K562 (cell line): ENCODE measurements around the gene UBASH3B. TPM values are rescaled to one million over a fixed set of nuclear protein-coding genes. Genes with fewer than 3 reads are reported as not detected.

ENCODE experiments used
- ATAC-seq: fragments of 200-7000 bp; cut with Tn5 transposase; 3 replicates; pipeline ENCODE4 v1.9.1; 2020; ENCODE audit warnings: moderate library complexity
- BruUV-seq: library from RNA; stranded (reverse); fragments of 400-500 nt; replicated peaks from 2 replicates; lab custom pipeline; 2021; lab: Mats Ljungman, UMichigan
- CTCF ChIA-PET: fragments of 300-600 bp; formaldehyde crosslinking; extraction: SDS; loops from one replicate; lab custom pipeline; 2021; ENCODE audit warnings: low intra/inter-chr PET ratio; lab: Yijun Ruan, JAX
- POLR2A ChIA-PET: fragments of 300-600, 350-650 bp; sonication (Branson Sonifier 250); formaldehyde crosslinking; extraction: SDS; loops from one replicate; lab custom pipeline; 2021; ENCODE audit warnings: antibody characterized with exemption, inconsistent platforms; lab: Yijun Ruan, JAX
- DNase-seq, 4 experiments: peaks; one replicate each; pipeline versions ENCODE4 v3.0.0 to v3.0.0-alpha.2; 2011 to 2018; ENCODE audit warnings: low spot score in 3 of 4, mixed read lengths in 3 of 4; ENCODE audit errors: extremely low read depth in 1 of 4
- FAIRE-seq: peaks from 2 replicates; lab custom pipeline; 2011; peaks lifted over from hg19 to GRCh38; lab: Jason Lieb, UNC
- H2AFZ ChIP-seq: 2 replicates; pipeline ENCODE4 v1.6.0; 2011; ENCODE audit warnings: low read depth, low read length, control low read depth, inconsistent platforms
- H3K27ac ChIP-seq: fragments of 200-600 bp; 3 replicates; pipeline ENCODE4 v1.8.0; 2011; ENCODE audit warnings: low read depth, mild to moderate bottlenecking, control low read depth, inconsistent platforms, low read length, moderate library complexity, mixed read lengths; ENCODE audit errors: extremely low read depth
- H3K27me3 ChIP-seq, 2 experiments: fragments of 300-600 bp in 1 of 2; 2 replicates in 1 of 2; 3 replicates in 1 of 2; pipeline versions ENCODE4 v1.6.0 to v1.8.0; 2011; ENCODE audit warnings: inconsistent platforms in 2 of 2, low read length in 2 of 2, mild to moderate bottlenecking in 1 of 2, mixed read lengths in 1 of 2, moderate library complexity in 1 of 2; ENCODE audit not compliant: control insufficient read depth in 2 of 2, insufficient read depth in 2 of 2
- H3K36me3 ChIP-seq: fragments of 300-600 bp; 3 replicates; pipeline ENCODE4 v1.8.0; 2011; ENCODE audit warnings: mild to moderate bottlenecking, low read length, inconsistent platforms; ENCODE audit not compliant: control insufficient read depth, insufficient read depth
- H3K4me1 ChIP-seq, 2 experiments: fragments of 200-600 bp in 1 of 2; replicated peaks in 1 of 2; 2 replicates in 1 of 2; 3 replicates in 1 of 2; pipeline versions ENCODE4 v1.5.1 to v1.8.0; 2011; ENCODE audit warnings: inconsistent platforms in 2 of 2, low read length in 2 of 2, mild to moderate bottlenecking in 1 of 2, mixed read lengths in 1 of 2, moderate library complexity in 1 of 2; ENCODE audit not compliant: control insufficient read depth in 2 of 2, insufficient read depth in 2 of 2
- H3K4me2 ChIP-seq: 2 replicates; pipeline ENCODE4 v1.6.1; 2011; ENCODE audit warnings: low read length, control low read depth, inconsistent platforms, mixed read lengths; ENCODE audit not compliant: insufficient read depth
- H3K4me3 ChIP-seq: fragments of 200-600 bp; sonication (generic), shearing (Covaris generic); 2 replicates; pipeline ENCODE4 v1.5.1; 2016; ENCODE audit warnings: control low read depth, inconsistent platforms
- H3K79me2 ChIP-seq: fragments of 200-600 bp; 3 replicates; pipeline ENCODE4 v1.8.0; 2011; ENCODE audit warnings: low read length, inconsistent platforms; ENCODE audit not compliant: control insufficient read depth, insufficient read depth
- H3K9ac ChIP-seq, 2 experiments: 2 replicates each; pipeline versions ENCODE4 v1.6.0 to v1.6.1; 2011; ENCODE audit warnings: low read depth in 2 of 2, low read length in 2 of 2, control low read depth in 1 of 2, inconsistent platforms in 1 of 2, mild to moderate bottlenecking in 1 of 2, mixed read lengths in 1 of 2; ENCODE audit not compliant: insufficient read depth in 1 of 2
- H3K9me1 ChIP-seq: one replicate; pipeline ENCODE4 v1.6.0; 2011; ENCODE audit warnings: inconsistent platforms, mild to moderate bottlenecking, low read length, moderate library complexity; ENCODE audit not compliant: control insufficient read depth, insufficient read depth
- H3K9me3 ChIP-seq: replicated peaks from 2 replicates; pipeline ENCODE4 v1.5.1; 2011; ENCODE audit warnings: low read depth, low read length, inconsistent platforms; ENCODE audit not compliant: control insufficient read depth, insufficient read depth
- H4K20me1 ChIP-seq: replicated peaks from 2 replicates; pipeline ENCODE4 v1.6.1; 2011; ENCODE audit warnings: low read length, inconsistent platforms, mixed read lengths; ENCODE audit not compliant: control insufficient read depth, insufficient read depth
- BRD4 ChIP-seq: fragments of 200-600 bp; sonication (generic); IDR thresholded peaks from 2 replicates; pipeline ENCODE4 v1.6.1; 2017; ENCODE audit warnings: inconsistent platforms
- CAMTA2 ChIP-seq: fragments of 250-450 bp; sonication (Bioruptor Pico); conservative IDR thresholded peaks from 2 replicates; pipeline ENCODE4 v1.5.1; 2022
- EHMT2 ChIP-seq: fragments of 450-650 bp; IDR thresholded peaks from 2 replicates; pipeline ENCODE4 v1.6.1; 2018; ENCODE audit warnings: antibody characterized with exemption
- GTF2F1 ChIP-seq: IDR thresholded peaks from 2 replicates; pipeline ENCODE4 v1.6.1; 2011; ENCODE audit warnings: low read depth, low read length, improper control_type of control experiment
- HMGN3 ChIP-seq: IDR thresholded peaks from 2 replicates; pipeline ENCODE4 v1.6.1; 2011; ENCODE audit warnings: borderline replicate concordance, low read depth, mild to moderate bottlenecking, mixed read lengths, low read length; ENCODE audit not compliant: insufficient read length; ENCODE audit errors: extremely low read depth
- JUNB ChIP-seq: fragments of 450-650 bp; formaldehyde crosslinking; conservative IDR thresholded peaks from 2 replicates; pipeline ENCODE4 v1.4.0; 2020; ENCODE audit warnings: mild to moderate bottlenecking
- MEF2A ChIP-seq: IDR thresholded peaks from 2 replicates; pipeline ENCODE4 v1.6.1; 2011; ENCODE audit warnings: low read depth, mild to moderate bottlenecking, low read length, moderate library complexity; ENCODE audit not compliant: control insufficient read depth
- MEIS2 ChIP-seq: fragments of 450-650 bp; IDR thresholded peaks from 2 replicates; pipeline ENCODE4 v1.6.1; 2014; ENCODE audit warnings: mild to moderate bottlenecking; ENCODE audit not compliant: partially characterized antibody
- NR2C2 ChIP-seq, 2 experiments: fragments of 200-800 bp in 1 of 2; sonication (Bioruptor generic) in 1 of 2; sonication (generic) in 1 of 2; formaldehyde crosslinking in 1 of 2; IDR thresholded peaks; 2 replicates each; pipeline versions ENCODE4 v1.6.1 to v1.8.0; 2016 to 2022; ENCODE audit warnings: mild to moderate bottlenecking in 1 of 2, missing compliant biosample characterization in 1 of 2, missing genetic modification characterization in 1 of 2, missing genetic modification reagents in 1 of 2
- SRF ChIP-seq, 2 experiments: fragments of 250-450, 450-650 bp in 1 of 2; sonication (Bioruptor Pico) in 1 of 2; sonication (generic) in 1 of 2; formaldehyde crosslinking; IDR thresholded peaks; 2 replicates each; pipeline versions ENCODE4 v1.5.0 to v1.5.1; 2020 to 2022; ENCODE audit warnings: mild to moderate bottlenecking in 1 of 2, missing genetic modification reagents in 1 of 2
- ZC3H4 ChIP-seq: sonication (generic); formaldehyde crosslinking; IDR thresholded peaks from 2 replicates; pipeline ENCODE4 v1.9.0; 2021; ENCODE audit warnings: missing genetic modification reagents, borderline replicate concordance
- WGBS: fragments of 100-300 bp; shearing (Covaris generic); methylation state at CpG from one replicate; pipeline ENCODE4 v1.1.6; 2016; ENCODE audit warnings: low coverage, mixed read lengths; ENCODE audit not compliant: insufficient coverage; ENCODE audit errors: missing lambda C conversion rate; 5-methylcytosine and 5-hydroxymethylcytosine counted together
- in situ Hi-C: fragments of 300-500 bp; cut with MboI; formaldehyde crosslinking; loops from 4 replicates; pipeline ENCODE4 v1.15.0; 2018; ENCODE audit warnings: inconsistent platforms, mixed read lengths
- intact Hi-C: fragments of 100-400 bp; cut with micrococcal nuclease; formaldehyde crosslinking; loops from 2 replicates; pipeline ENCODE4 v1.14.2; 2022
- polyA plus RNA-seq, 8 experiments: library from polyadenylated mRNA; depleted of rRNA in 4 of 8; stranded (reverse) in 5 of 8; unstranded in 3 of 8; fragments of >200 nt; fragmentation: Nextera tagmentation in 2 of 8; fragmentation: Illumina TruSeq in 1 of 8; extraction: Ambion mirVana in 2 of 8; extraction: Trizol in 1 of 8; gene quantifications; 2 replicates each; pipeline versions ENCODE4 v1.2.1 to v1.2.3, GENCODE V29; 2011 to 2014; ENCODE audit warnings: inconsistent platforms in 1 of 8, missing spikeins in 1 of 8
- total RNA-seq, 7 experiments: library from RNA; depleted of rRNA in 6 of 7; stranded (reverse); fragments of >200 nt in 6 of 7; fragmentation: Illumina TruSeq in 2 of 7; extraction: Trizol in 2 of 7; gene quantifications; 2 replicates each; pipeline versions ENCODE4 v1.2.1 to v1.2.3, GENCODE V29; 2011 to 2021; ENCODE audit warnings: low replicate concordance in 1 of 7
- TF ChIP-seq, protein P1 (sequence below): fragments of 450-650 bp; IDR thresholded peaks from 2 replicates; pipeline ENCODE4 v1.6.1; 2016
- TF ChIP-seq, protein P2 (sequence below): IDR thresholded peaks from 2 replicates; pipeline ENCODE4 v1.6.1; 2011; ENCODE audit not compliant: insufficient read length; ENCODE audit errors: extremely low read depth
- TF ChIP-seq, protein P3 (sequence below), 2 experiments: fragments of 150-350 bp in 1 of 2; IDR thresholded peaks; 2 replicates each; pipeline ENCODE4 v1.6.1; 2012 to 2016; ENCODE audit warnings: low read depth in 2 of 2, low read length in 2 of 2, mild to moderate bottlenecking in 1 of 2, moderate library complexity in 1 of 2

The UBASH3B gene
- total and polyA plus RNA-seq, 9 of the 15 experiments (the other 6 are each of a cell fraction or from before 2014, with no cell fraction given), result 0.01 to 0.31 (median 0.08) TPM; not detected in 2

DNA sequence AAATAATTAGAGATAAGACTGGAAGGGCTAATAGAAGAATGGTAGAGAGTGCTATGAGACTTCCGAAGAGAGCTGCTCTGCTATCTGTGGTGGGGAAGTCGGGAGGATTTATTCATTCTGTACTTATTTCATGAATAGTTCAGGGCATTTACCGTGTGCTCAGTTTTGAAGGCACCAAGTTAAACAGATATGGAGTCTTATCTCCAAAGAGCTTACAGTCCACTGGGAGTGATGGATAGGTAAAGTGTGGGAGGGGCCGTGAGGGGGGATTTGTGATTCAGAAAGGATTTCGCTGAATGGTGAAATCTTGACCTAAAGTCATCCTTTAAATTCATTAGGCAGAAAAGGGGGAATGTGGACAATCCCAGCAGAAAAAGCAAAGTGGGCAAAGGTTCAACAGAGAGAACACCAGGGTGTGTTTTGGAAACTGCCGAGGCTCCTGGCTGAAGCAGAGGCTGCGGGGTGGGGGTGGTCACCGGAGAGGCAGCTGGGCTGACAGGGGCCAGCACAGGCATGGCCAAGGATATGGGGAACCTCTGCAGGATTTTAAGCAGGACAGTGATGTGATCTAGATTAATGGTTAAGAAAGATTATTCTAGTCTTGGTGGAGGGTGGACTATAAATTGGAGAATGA lies 91.2 kb downstream of the UBASH3B start:
- TF ChIP-seq JUNB (CRISPR knock-in tag) (no peak), NR2C2 (CRISPR knock-in tag; IDR thresholded peaks at IDR 0.05) (no peak), NR2C2 (tag; IDR thresholded peaks at IDR 0.05) (no peak), MEIS2 (no peak), ZC3H4 (CRISPR knock-in tag) (no peak), CAMTA2 (CRISPR knock-in tag) (no peak), EHMT2 (no peak), MEF2A (no peak), SRF (CRISPR knock-in tag; IDR thresholded peaks at IDR 0.05) (no peak), GTF2F1 (no peak), HMGN3 (no peak), BRD4 (no peak)
- TF ChIP-seq, protein P1, sequence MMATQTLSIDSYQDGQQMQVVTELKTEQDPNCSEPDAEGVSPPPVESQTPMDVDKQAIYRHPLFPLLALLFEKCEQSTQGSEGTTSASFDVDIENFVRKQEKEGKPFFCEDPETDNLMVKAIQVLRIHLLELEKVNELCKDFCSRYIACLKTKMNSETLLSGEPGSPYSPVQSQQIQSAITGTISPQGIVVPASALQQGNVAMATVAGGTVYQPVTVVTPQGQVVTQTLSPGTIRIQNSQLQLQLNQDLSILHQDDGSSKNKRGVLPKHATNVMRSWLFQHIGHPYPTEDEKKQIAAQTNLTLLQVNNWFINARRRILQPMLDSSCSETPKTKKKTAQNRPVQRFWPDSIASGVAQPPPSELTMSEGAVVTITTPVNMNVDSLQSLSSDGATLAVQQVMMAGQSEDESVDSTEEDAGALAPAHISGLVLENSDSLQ, result no peak
- TF ChIP-seq, protein P2, sequence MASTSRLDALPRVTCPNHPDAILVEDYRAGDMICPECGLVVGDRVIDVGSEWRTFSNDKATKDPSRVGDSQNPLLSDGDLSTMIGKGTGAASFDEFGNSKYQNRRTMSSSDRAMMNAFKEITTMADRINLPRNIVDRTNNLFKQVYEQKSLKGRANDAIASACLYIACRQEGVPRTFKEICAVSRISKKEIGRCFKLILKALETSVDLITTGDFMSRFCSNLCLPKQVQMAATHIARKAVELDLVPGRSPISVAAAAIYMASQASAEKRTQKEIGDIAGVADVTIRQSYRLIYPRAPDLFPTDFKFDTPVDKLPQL, result no peak
- TF ChIP-seq, protein P3, sequence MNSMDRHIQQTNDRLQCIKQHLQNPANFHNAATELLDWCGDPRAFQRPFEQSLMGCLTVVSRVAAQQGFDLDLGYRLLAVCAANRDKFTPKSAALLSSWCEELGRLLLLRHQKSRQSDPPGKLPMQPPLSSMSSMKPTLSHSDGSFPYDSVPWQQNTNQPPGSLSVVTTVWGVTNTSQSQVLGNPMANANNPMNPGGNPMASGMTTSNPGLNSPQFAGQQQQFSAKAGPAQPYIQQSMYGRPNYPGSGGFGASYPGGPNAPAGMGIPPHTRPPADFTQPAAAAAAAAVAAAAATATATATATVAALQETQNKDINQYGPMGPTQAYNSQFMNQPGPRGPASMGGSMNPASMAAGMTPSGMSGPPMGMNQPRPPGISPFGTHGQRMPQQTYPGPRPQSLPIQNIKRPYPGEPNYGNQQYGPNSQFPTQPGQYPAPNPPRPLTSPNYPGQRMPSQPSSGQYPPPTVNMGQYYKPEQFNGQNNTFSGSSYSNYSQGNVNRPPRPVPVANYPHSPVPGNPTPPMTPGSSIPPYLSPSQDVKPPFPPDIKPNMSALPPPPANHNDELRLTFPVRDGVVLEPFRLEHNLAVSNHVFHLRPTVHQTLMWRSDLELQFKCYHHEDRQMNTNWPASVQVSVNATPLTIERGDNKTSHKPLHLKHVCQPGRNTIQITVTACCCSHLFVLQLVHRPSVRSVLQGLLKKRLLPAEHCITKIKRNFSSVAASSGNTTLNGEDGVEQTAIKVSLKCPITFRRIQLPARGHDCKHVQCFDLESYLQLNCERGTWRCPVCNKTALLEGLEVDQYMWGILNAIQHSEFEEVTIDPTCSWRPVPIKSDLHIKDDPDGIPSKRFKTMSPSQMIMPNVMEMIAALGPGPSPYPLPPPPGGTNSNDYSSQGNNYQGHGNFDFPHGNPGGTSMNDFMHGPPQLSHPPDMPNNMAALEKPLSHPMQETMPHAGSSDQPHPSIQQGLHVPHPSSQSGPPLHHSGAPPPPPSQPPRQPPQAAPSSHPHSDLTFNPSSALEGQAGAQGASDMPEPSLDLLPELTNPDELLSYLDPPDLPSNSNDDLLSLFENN (IDR thresholded peaks at IDR 0.05; ENCODE audit: low read depth in 2 of 2, low read length in 2 of 2), result no peak
- no peak for DNase-seq
- H3K4me2 ChIP-seq, result no peak overlapping the region
- no TSS peak for BruUV-seq
- WGBS, result under 1% methylated on average over 8 of the region's 8 CpGs
- no peaks in the 10 kb centered on the region for H3K9me3 ChIP-seq
- no peak for ATAC-seq
- H3K27ac ChIP-seq, result no peak overlapping the region
- no peaks in the 10 kb centered on the region for H3K79me2 ChIP-seq
- H3K36me3 ChIP-seq, result no peaks in the 10 kb centered on the region
- peaks cover 5 to 45% of the 10 kb centered on the region in 2 experiments; a peak in 4 of 5 replicates for H3K27me3 ChIP-seq
- H2AFZ ChIP-seq, result no peak overlapping the region
- FAIRE-seq, result no peak
- ChIA-PET POLR2A (interaction anchor here (0.6 kb wide), 1 partner anchor 48 kb away, joined by 3 read pairs; no protein-coding TSS in a partner anchor), CTCF (no interaction called here)
- in situ Hi-C loops, result no loop called here
- no peaks in the 10 kb centered on the region for H3K4me1 ChIP-seq
- H3K9ac ChIP-seq, result no peak overlapping the region
- no peaks in the 10 kb centered on the region for H3K9me1 ChIP-seq
- intact Hi-C loops, result no loop called here
- H4K20me1 ChIP-seq, result no peaks in the 10 kb centered on the region; the same call in 1 of the 2 replicates
- no peak overlapping the region for H3K4me3 ChIP-seq
